Skin epidermis (tissue), 12 donors: ENCODE results near the gene GRIK4.
"Not testable (repeated sequence)": the region's sequence is repeated elsewhere in the genome, so short reads cannot be mapped to it uniquely, and the experiment has no call there.

ENCODE experiments used
- H3K27ac ChIP-seq, 21 experiments: fragments of 200-600 bp; sonication (generic) in 11 of 21; one replicate each; pipeline ENCODE4 v1.5.0; 2020; ENCODE audit warnings: mild to moderate bottlenecking in 3 of 21, inconsistent platforms in 2 of 21, moderate library complexity in 2 of 21
- H3K4me3 ChIP-seq, 7 experiments: fragments of 200-600 bp; sonication (generic) in 2 of 7; one replicate each; pipeline ENCODE4 v1.5.0; 2020; ENCODE audit warnings: inconsistent platforms in 2 of 7, mild to moderate bottlenecking in 2 of 7, moderate library complexity in 1 of 7

The GRIK4 gene, protein sequence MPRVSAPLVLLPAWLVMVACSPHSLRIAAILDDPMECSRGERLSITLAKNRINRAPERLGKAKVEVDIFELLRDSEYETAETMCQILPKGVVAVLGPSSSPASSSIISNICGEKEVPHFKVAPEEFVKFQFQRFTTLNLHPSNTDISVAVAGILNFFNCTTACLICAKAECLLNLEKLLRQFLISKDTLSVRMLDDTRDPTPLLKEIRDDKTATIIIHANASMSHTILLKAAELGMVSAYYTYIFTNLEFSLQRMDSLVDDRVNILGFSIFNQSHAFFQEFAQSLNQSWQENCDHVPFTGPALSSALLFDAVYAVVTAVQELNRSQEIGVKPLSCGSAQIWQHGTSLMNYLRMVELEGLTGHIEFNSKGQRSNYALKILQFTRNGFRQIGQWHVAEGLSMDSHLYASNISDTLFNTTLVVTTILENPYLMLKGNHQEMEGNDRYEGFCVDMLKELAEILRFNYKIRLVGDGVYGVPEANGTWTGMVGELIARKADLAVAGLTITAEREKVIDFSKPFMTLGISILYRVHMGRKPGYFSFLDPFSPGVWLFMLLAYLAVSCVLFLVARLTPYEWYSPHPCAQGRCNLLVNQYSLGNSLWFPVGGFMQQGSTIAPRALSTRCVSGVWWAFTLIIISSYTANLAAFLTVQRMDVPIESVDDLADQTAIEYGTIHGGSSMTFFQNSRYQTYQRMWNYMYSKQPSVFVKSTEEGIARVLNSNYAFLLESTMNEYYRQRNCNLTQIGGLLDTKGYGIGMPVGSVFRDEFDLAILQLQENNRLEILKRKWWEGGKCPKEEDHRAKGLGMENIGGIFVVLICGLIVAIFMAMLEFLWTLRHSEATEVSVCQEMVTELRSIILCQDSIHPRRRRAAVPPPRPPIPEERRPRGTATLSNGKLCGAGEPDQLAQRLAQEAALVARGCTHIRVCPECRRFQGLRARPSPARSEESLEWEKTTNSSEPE

DNA sequence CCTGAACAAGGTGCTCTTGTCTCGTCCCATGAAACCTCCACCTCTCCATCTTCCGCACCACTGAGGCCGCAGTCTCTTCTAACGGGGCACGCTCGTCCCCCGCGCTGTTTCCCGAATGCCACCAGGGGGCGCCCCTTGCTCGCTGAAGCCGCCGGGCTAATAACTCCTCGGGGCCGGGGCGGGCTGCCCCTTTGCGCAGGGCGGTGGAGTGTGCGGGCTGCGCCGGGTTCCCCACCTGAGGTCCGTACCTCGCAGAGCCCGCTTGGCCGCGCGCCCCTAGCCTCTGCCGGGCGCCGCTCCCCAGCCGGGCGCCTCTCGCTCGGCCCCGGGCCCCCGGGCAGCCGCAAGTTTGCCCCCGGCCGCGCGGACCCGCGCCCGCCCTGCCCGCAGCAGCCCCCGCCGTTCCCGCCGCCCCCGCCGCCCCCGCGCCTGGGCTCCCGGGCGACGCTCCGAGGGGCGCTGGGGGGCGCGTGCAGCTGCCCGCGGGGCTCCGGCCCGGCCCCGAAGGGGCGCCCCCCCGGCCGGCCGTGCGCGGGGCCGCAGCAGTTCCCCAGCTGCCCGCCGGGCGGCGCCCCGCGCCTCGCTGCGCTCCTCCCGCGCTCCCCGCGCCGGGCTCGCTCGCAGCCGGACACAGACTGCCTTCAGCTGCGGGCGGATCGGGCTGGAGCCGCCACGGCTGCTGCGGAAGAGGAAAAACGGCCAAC lies at the start of gene GRIK4:
Gene GRIK4, plus strand, starts transcription at position 633 of the 704 bp plus-strand sequence. CDS start 148,571 bp downstream, outside the sequence.
- no peak within 1 kb of the TSS for H3K27ac ChIP-seq
- H3K4me3 ChIP-seq = peak within 1 kb of the TSS in 4 of 7 experiments; percentile 12 to 41 (median 26)

DNA sequence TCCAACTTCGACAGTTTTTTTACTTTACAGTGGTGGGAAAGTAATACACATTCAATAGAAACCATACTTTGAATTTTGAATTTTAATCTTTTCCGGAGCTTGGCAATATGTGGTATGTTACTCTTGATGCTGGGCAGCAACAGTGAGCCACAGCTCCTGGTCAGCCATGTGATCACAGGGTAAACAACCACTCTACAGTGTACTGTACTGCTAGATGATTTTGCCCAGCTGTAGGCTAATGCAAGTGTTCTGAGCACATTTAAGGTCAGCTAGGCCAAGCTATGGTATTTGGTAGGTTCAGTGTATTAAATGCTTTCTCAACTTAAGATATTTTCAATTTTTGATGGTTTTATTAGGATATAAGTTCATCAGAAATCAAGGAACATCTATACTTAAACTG lies 48.7 kb upstream of the GRIK4 start:
- H3K4me3 ChIP-seq = no peak overlapping the region
- H3K27ac ChIP-seq = no peak overlapping the region

DNA sequence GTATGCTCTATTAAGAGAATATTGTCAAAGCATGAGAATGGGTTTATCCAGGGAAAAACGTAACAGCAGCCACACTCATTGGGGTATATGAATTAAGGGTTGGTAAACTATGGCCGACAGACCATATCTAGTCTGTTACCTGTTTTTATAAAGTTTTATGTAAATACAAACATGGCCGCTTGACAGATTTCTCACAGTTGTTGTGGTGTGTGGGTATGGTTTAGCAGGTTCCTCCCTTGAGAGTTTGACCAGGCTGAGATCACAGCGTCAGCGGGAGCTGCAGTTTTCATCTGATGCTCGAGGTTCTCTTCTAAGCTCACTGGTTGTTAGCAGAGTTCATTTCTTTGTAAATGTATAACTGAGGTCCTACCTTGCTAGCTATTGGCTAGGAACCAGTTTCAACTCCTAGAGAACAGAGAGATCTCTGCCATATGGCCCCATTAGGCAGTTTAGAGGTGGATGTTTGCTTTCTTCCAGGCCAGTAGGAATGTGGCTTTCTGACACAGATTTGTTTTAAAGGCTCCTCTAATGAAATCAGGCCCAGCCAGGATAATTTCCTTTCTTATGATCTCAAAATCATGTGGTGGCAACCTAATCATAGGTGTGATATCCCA lies 45.5 kb upstream of the GRIK4 start:
- Histone ChIP-seq H3K4me3 (no peak overlapping the region), H3K27ac (no peak overlapping the region)

DNA sequence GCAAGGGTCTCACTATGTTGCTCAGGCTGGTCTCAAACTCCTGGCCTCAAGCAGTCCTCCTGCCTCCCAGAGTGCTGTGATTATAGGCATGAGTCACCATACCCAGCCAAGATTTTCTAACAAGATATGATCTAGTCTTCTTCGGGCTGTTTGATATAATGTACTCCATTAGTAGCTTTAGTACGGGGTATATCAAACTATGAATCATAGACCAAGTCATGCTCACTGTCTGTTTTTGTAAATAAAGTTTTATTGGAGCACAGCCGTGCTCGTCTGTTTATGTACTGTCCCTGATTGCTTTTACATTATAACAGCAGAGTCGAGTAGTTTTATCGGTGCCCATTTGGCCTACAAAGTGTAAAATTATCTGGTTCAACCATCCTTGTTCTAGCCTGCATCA lies 43.9 kb upstream of the GRIK4 start:
- Histone ChIP-seq H3K27ac (no peak overlapping the region), H3K4me3 (no peak overlapping the region)

DNA sequence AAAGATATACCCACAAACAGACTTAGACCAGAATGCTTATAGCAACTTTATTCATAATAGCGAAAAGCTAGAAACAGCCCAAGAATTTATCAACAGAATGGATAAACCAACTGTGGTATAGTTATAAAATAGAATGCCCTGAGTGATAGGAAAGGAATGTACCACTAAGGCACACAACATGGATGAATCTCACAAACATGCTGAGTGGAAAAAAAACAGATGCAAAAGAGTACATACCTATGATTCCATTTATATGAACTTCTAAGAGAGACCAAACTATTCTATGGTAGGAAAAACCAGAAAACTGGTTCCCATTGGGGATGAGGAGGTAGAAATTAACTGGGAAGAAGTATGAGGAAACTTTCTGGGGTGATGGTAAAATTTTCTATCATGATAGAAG lies 40.4 kb upstream of the GRIK4 start:
- Histone ChIP-seq H3K27ac (peak overlapping the region in 1 of 21 experiments; percentile 25), H3K4me3 (no peak overlapping the region)

DNA sequence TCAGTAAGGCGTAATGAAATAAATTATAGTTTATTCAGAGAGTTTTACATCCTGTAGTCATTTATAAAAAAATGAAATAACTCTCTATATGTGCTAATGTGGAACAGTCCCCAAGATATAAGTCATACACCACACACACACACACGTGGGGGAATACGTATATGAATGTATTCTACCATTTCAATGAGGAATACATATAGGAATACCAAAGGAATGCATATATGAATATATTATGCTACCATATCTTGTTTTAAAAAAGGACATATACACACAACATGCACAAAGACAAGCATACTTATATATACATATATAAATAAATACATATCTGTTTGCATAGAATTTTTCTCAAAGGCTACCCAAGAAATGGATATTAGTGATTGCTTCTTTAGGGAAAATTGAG lies 39.6 kb upstream of the GRIK4 start:
- Histone ChIP-seq H3K4me3 (no peak overlapping the region), H3K27ac (no peak overlapping the region)

DNA sequence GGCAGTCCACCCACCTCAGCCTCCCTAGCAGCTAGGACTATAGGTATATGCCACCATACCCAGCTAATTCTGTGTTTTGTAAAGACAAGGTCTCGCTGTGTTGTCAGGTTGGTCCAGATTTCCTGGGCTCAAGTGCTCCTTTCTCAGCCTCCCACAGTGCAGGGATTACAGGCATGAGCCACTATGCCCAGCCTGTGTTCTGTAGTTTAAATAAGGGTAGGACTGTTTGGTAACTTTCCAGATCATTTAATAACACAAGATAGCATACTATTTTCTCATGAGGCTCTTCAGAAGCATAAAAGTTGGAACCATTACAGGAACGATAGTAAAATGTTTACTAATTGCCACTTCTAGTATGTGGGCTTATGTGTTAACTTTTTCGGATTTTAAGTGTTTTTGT lies 38.0 kb upstream of the GRIK4 start:
- Histone ChIP-seq H3K27ac (no peak overlapping the region), H3K4me3 (no peak overlapping the region)

DNA sequence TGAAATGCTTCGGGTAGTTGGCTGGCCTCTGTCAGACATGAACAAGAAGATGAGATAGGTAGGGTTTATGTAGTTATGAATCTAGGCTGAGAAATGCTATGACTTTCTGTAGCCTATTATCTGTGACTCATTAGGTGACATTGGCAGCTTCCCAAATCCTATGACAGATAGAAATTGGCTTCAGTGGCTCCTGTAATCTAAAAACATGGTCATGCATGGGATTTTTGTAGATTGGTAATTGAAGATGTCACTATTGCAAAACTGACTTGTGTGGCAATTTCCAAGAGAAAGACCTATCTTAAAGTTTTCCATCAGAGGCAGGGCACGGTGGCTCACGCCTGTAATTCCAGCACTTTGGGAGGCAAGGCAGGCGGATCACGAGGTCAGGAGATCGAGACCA lies 29.4 kb upstream of the GRIK4 start:
- H3K4me3 ChIP-seq = no peak overlapping the region
- H3K27ac ChIP-seq = no peak overlapping the region

DNA sequence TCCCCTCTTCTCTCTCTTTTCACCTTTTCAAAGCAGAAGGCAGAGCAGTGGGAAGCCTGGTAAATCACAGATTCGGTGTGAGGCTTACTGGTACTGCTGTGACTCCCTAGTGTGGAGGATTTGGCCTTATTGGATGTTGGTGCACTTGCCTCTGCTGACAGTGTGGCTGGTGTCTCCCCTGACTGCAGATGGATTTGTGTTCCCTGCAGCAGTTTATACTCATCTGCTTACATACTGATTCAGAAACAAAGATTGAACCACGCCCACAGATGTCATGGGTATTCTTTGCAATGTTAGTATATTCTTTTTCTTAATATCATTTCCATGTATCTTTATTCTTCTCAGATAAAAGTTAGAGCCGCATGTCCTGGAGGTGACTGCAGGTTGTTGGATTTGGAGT lies 26.8 kb upstream of the GRIK4 start:
- no peak overlapping the region for H3K4me3 ChIP-seq
- no peak overlapping the region for H3K27ac ChIP-seq

DNA sequence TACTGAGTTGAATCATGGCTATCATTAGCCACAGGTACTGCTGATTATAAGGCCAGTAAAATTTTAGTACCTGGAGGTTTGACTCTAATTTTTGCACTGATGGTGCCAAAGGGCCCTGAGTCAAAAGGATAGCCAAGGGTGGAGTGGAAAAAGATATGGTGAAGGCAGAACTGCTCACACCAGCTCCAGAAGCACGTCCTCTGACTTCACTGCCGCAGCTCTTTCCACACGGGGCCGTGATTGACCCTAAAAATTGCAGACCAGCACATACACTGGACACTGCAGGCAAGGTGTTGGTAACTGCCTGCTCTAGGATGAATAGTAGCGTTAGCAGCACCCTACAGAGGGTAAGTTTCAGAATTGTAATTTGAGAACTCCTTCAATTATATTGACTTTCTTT lies 25.4 kb upstream of the GRIK4 start:
- Histone ChIP-seq H3K4me3 (no peak overlapping the region), H3K27ac (no peak overlapping the region)

DNA sequence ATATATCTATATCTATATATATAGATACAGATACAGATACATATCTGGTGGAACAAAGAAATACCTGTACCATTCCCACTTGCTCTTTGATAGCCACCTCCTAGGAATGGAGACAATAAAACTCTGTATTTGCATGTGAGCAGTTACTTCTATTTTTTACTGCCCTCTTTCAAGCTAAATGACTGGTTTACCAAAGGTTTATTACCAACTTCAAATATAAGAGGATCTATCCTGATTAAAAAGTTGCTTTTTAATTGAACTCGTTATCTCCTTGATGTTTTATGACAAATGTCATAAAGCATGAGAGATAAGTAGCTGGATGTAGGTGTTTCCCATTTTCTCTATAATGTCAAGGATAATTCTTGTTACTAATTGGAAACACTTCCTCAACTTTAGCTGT lies 21.7 kb upstream of the GRIK4 start:
- Histone ChIP-seq H3K27ac (no peak overlapping the region), H3K4me3 (no peak overlapping the region)

DNA sequence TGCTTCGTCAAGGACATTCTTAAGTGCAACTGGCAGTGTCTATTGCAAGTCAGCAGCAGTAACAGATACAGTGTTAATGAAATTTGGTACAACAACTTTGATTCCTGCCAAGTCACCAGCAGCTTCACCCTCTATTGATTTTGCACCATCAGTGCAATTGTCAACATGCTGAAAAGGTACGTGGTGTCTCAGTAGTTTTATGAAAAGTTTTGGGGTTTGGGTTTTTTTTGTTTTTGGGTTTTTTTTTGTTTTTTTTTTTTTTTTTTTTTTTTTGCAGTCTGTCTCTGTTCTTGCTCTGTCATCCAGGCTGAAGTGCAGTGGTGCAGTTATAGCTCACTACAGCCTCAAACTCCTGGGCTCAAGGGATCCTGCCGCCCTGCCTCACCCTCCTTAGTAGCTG lies 19.1 kb upstream of the GRIK4 start:
- no peak overlapping the region for H3K27ac ChIP-seq
- no peak overlapping the region for H3K4me3 ChIP-seq

DNA sequence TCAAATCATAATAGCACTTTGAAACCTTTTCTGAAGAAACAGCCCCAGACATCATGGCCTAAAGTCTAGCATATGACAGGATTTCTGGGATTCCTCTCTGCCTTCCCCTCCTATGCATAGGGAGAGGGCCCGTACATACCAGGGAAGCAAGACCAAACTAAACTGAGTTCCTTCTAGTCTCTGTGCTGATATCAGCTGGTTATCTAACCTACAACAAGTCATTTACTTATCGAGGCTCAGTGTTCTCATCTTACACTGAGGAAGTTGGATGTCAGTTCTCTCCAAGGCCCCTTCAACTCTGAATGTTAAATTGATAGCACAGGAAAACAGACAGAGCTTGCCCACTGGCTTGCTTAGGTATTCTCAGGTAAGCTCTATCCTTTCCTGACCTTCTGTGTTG lies 17.0 kb upstream of the GRIK4 start:
- Histone ChIP-seq H3K4me3 (no peak overlapping the region), H3K27ac (no peak overlapping the region)

DNA sequence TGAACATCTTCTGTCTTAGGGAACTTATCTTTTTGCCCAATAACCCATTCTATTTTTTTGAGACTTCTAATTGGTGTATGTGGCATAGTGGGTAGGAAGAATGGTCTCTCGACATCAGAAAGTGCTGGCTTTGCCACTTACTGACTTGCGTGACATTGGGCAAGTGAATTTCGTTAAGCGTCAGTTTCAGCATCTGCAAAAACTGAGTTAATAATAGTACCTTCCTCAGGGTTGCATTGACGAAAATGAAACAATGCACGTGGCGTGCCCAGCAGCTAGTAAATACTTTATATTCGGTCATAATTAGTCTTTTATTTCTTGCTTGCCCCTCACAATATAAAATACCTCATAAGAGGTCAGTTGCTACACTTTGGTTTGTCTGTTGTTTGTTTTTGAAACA lies 12.5 kb upstream of the GRIK4 start:
- H3K27ac ChIP-seq = no peak overlapping the region

DNA sequence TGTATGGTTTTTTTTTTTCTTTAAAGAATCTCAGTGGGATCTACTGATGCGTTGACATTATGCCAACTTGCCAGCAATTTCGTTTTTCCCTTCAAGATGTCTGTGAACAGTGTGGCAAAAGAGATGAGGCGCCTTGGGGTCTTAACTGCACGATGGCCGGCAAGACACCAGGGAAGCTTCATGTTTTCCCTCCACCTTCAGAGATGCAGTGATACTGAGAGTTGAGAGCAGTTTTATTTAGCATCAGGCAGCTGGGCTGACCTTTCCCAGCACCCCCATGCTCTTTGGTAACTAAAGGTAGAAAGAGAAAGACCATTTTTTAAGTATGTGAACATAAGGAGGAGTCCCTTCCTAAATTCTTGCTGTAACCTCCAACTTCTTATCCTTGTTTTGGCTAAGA lies 11.7 kb upstream of the GRIK4 start:
- H3K4me3 ChIP-seq = no peak overlapping the region
- no peak overlapping the region for H3K27ac ChIP-seq

More for the DNA sequence above, 12.5 kb upstream of the GRIK4 start:
- no peak overlapping the region for H3K4me3 ChIP-seq

DNA sequence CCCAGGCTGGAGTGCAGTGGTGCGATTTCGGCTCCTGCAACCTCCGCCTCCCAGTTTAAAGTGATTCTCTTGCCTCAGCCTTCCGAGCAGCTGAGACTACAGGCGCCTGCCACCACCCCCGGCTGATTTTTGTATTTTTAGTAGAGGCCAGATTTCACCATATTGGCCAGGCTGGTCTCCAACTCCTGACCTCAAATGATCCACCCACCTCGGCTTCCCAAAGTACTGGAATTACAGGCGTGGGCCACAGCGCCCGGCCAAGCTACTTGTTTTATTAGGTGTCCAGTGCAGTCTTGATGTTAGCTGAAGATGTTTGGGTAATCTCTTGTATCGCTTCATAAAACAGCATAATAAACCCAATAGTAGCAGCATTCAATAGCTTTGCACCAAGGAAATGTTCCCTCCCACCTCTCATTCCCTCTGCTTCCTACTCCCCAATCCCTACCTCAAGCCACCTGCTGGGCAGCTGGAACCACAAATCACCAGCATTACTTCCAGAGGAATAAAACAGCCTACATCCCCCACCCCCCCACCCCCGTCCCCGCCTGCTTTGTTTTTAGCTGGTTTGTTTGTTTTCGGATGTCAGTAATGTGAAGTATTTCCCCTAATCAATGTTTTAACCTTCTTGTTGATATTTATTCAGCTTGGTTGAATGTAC lies 11.0 kb upstream of the GRIK4 start:
- Histone ChIP-seq H3K27ac (no peak overlapping the region), H3K4me3 (no peak overlapping the region)

DNA sequence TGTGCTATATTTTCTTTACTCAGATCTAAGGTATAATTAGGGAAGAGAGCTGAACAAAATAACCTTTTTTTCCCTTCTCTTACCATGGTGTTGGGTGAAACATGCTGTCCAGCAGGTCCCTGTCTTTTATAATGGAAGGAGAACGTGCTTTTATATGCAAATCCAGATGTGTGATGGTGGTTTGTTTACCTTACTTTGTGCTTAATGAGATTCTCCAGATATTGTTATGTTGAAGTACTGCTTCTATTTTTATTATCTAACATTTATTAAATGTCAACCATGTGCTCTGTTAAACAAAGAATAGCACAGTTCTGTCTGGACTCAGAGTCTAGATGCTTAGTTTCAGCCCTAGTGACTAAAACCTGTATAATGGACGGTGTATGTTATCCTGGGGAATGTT lies 10.1 kb upstream of the GRIK4 start:
- Histone ChIP-seq H3K27ac (no peak overlapping the region), H3K4me3 (no peak overlapping the region)

DNA sequence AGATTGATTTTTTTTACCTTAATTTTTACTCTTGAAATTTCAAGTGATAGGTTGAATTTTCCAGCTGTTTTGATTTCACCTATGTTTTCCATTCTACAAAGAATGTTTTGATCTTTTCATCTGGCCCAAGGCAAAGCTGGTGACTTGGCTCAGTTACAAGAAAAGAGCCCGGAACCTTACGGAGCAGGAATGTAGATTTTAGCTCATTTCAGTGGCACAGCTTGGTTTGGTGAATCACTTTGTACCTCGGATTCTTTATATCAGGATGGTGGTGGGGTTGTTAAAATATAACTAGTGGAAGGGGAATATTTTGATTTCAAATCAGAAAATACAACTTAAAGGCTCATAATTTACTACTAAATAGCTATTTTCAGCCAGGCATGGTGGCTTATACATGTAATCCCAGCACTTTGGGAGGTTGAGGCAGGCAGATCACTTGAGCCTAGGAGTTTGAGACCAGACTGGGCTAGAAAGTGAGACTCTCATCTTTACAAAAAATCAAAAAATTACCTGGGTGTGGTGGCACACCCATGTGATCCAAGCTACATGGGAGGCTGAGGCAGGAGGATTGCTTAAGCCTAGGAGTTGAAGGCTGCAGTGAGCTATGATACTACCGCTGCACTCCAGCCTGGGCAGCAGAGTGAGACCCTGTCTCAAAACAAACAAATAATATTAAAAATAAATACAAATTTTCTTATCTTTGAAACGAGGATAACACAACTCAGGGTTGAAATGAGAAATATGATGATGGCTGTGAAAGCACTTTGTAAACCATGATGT lies 9.4 kb upstream of the GRIK4 start:
- Histone ChIP-seq H3K27ac (no peak overlapping the region), H3K4me3 (no peak overlapping the region)

DNA sequence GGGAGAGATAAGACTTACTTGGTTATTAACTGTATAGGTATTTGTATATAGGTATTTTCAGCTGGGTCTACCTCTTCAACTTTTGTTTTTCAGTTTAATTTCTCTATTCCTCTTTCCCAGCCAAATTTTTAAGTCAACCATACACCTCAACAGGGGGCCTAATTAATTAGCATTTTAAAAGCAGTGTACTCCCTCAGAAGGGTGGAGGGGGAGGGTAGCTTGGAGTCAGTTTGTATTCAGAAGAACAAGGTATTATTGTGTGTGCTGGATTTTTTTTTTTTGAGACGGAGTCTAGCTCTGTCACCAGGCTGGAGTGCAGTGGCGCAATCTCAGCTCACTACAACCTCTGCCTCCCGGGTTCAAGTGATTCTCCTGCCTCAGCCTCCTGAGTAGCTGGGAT lies 8.0 kb upstream of the GRIK4 start:
- not testable (repeated sequence) for H3K27ac ChIP-seq, H3K4me3 ChIP-seq
